ENCODE measurements around the gene RTN4. TPM values are rescaled to one million over a fixed set of nuclear protein-coding genes. Genes with fewer than 3 reads are reported as not detected.

The RTN4 gene
- total RNA-seq, 4 donors from 2014 or later: 95.8 to 179 (median 129) TPM

- no peaks in the 10 kb centered on the region for H3K9me3 ChIP-seq
- no peak overlapping the region for H3K4me3 ChIP-seq
- H3K36me3 ChIP-seq: peaks cover 0 to 16% (median 0%) of the 10 kb centered on the region in 3 donors
- intact Hi-C loops (cut with DNase I): no loop called here
- WGBS, 2 donors: 55 to 56% methylated on average over 2 of the region's 2 CpGs
- H3K4me1 ChIP-seq: peaks cover 0 to 47% (median 15%) of the 10 kb centered on the region in 3 donors
- H3K27me3 ChIP-seq: no peaks in the 10 kb centered on the region
- peak overlapping the region in 3 of 4 donors; percentile 39 to 64 (median 51) for H3K27ac ChIP-seq
- DNase-seq: no peak
- no peak for TF ChIP-seq POLR2A (IDR thresholded peaks at IDR 0.05)
- no peak for TF ChIP-seq CTCF (IDR thresholded peaks at IDR 0.05)
Measured at GRCh38 chr2:54963476-54963875, 86.8 kb downstream of the RTN4 start.

- Histone ChIP-seq H3K4me1 (peaks cover 0 to 47% (median 15%) of the 10 kb centered on the region in 3 donors), H3K9me3 (no peaks in the 10 kb centered on the region), H3K27ac (peak overlapping the region in 3 of 4 donors; percentile 39 to 64 (median 51)), H3K27me3 (no peaks in the 10 kb centered on the region), H3K4me3 (no peak overlapping the region), H3K36me3 (peaks cover 0 to 12% (median 0%) of the 10 kb centered on the region in 3 donors)
- no peak for TF ChIP-seq POLR2A (IDR thresholded peaks at IDR 0.05)
- no peak for TF ChIP-seq CTCF (IDR thresholded peaks at IDR 0.05)
- intact Hi-C loops (cut with DNase I): no loop called here
- no peak for DNase-seq
- 73 to 79% methylated on average over 3 of the region's 3 CpGs for WGBS, 2 donors
Measured at GRCh38 chr2:54962935-54963440, 87.3 kb downstream of the RTN4 start.

DNA sequence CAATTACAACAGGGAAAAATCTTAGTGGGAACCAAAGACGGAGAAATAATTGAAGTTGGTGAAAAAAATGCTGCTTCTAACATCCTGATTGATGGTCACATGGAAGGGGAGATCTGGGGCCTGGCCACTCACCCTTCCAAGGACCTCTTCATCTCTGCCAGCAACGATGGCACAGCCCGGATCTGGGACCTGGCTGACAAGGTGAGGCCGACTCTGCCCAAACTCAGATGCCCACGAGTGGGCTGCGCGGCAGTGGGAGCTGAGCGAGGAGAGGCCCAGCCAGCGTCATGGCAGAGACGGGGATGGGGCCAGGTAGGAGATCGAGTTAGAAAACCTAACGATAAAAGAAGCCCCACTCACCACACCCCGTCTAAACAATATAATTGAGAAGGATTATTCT, 87.7 kb downstream of the RTN4 start:
- TF ChIP-seq POLR2A (IDR thresholded peaks at IDR 0.05): no peak
- TF ChIP-seq CTCF (IDR thresholded peaks at IDR 0.05): no peak
- DNase-seq: no peak
- Histone ChIP-seq H3K36me3 (peaks cover 0 to 7% (median 0%) of the 10 kb centered on the region in 3 donors), H3K27me3 (no peaks in the 10 kb centered on the region), H3K4me3 (no peak overlapping the region), H3K4me1 (peaks cover 0 to 47% (median 15%) of the 10 kb centered on the region in 3 donors), H3K9me3 (no peaks in the 10 kb centered on the region), H3K27ac (peak overlapping the region in 2 of 4 donors; percentile 51 to 64)
- intact Hi-C loops (cut with DNase I): no loop called here
- WGBS, 2 donors: 92 to 97% methylated on average over 13 of the region's 13 CpGs

- no peak for TF ChIP-seq CTCF (IDR thresholded peaks at IDR 0.05)
- WGBS, 2 donors: 88 to 96% methylated on average over 4 to 6 of the region's 7 CpGs
- intact Hi-C loops (cut with DNase I): no loop called here
- no peaks in the 10 kb centered on the region for H3K36me3 ChIP-seq
- peaks cover 0 to 48% (median 4%) of the 10 kb centered on the region in 3 donors for H3K4me1 ChIP-seq
- no peaks in the 10 kb centered on the region for H3K9me3 ChIP-seq
- peak overlapping the region in 1 of 4 donors; percentile 16 for H3K27ac ChIP-seq
- H3K4me3 ChIP-seq: no peak overlapping the region
- no peak for DNase-seq
- no peaks in the 10 kb centered on the region for H3K27me3 ChIP-seq
Measured at GRCh38 chr2:54960164-54960563, 90.1 kb downstream of the RTN4 start.

DNA sequence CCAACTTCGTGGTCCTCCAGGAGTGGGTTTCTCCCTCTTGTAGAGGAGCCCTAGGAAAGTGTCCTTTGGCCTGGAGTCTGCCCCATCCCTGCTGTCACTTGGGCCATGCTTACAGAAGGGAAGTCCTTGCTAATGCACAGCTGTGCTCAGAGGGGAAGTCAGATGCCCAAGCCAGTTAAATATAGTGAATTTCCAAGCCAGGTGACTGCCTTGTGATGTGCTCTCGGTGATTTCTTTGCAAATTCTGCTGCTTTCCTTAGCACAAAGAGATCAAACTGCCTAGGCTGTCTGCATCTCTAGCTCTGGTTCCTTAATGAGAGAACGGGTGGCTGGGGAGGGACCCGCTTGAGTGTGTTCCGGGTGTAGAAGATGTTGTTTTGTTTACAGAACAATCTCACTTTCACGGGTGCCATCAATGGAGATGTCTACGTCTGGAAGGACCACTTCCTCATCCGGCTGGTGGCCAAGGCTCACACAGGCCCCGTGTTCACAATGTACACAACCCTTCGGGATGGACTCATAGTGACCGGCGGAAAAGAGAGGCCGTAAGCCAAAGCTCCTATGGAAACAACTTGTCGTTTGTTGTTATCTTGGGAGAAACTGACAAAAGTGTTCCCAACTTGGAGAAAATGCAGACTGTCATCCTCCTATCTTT, 91.4 kb downstream of the RTN4 start:
- Histone ChIP-seq H3K36me3 (no peaks in the 10 kb centered on the region), H3K27ac (no peak overlapping the region), H3K4me1 (peaks cover 0 to 37% (median 4%) of the 10 kb centered on the region in 3 donors), H3K9me3 (no peaks in the 10 kb centered on the region), H3K27me3 (no peaks in the 10 kb centered on the region), H3K4me3 (no peak overlapping the region)
- DNase-seq: no peak
- 86 to 90% methylated on average over 13 to 14 of the region's 14 CpGs for WGBS, 2 donors
- TF ChIP-seq CTCF (IDR thresholded peaks at IDR 0.05) (no peak), POLR2A (IDR thresholded peaks at IDR 0.05) (no peak)
- intact Hi-C loops (cut with DNase I): no loop called here
